Measurements from ENCODE around the gene ZG16.

- TF ChIP-seq EZH2 (IDR thresholded peaks at IDR 0.05; ENCODE audit: low read length) (no peak), CTCF (optimal IDR thresholded peaks at IDR 0.05 in 1 of 3, IDR thresholded peaks at IDR 0.05 in 1 of 3, conservative IDR thresholded peaks at IDR 0.05 in 1 of 3; ENCODE audit: extremely low read depth in 1 of 3, insufficient read depth in 2 of 3, low read length in 3 of 3) (no peak)
These were observed 43.6 kb downstream of the ZG16 start for GRCh38 chr16:29821643-29822115.
